BJ (cell line): Measurements from ENCODE around the gene COL4A6. TPM values are rescaled to one million over a fixed set of nuclear protein-coding genes. Genes with fewer than 3 reads are reported as not detected.

ENCODE experiments used
- CTCF ChIA-PET: fragments of 350-600 bp; formaldehyde crosslinking; extraction: SDS; loops from one replicate; lab custom pipeline; 2021; ENCODE audit warnings: antibody characterized with exemption, inconsistent platforms; lab: Yijun Ruan, JAX
- POLR2A ChIA-PET: fragments of 300-600 bp; sonication (Branson Sonifier 250); formaldehyde crosslinking; extraction: SDS; loops from one replicate; lab custom pipeline; 2021; ENCODE audit warnings: antibody characterized with exemption; lab: Charles Lee
- DNase-seq: peaks from one replicate; pipeline ENCODE4 v3.0.0-alpha.2; 2011; ENCODE audit warnings: low read depth
- H3K27me3 ChIP-seq: 2 replicates; pipeline ENCODE4 v1.6.0; 2011; ENCODE audit warnings: low read length; ENCODE audit not compliant: control insufficient read depth, insufficient read depth
- H3K36me3 ChIP-seq: 2 replicates; pipeline ENCODE4 v1.5.1; 2011; ENCODE audit warnings: low read length; ENCODE audit not compliant: control insufficient read depth, insufficient read depth
- H3K4me3 ChIP-seq: 2 replicates; pipeline ENCODE4 v1.5.1; 2011; ENCODE audit warnings: low read depth, mild to moderate bottlenecking, control low read depth, low read length
- CTCF ChIP-seq: IDR thresholded peaks from 2 replicates; pipeline ENCODE4 v1.5.1; 2011; ENCODE audit warnings: low read depth, mild to moderate bottlenecking, control low read depth, inconsistent platforms, low read length, moderate library complexity; ENCODE audit not compliant: insufficient read depth
- polyA plus RNA-seq: library from polyadenylated mRNA; depleted of rRNA; stranded (reverse); fragments of >200 nt; gene quantifications from 2 replicates; pipeline ENCODE4 v1.2.3, GENCODE V29; 2011

The COL4A6 gene
- polyA plus RNA-seq, 1 experiment: 0.09 TPM

DNA sequence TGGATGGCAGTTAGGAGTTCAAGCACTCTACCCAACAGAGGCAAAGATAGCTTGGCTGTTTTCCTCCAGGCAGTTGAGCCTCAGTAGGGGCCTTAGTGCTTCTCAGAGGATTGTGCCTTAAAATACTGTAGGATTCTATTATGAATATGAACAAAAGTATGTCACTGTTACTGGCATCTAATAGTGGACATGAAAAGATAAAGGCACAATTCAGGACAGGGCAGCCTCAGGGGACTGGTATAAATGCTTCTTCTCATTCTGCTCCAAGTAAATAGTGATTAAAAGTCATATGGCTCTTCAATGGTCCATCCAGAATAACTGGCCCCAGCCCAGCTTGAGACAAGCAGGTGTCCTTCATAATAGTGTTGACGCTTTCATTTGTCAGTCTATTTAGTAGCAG is 17.7 kb downstream of the COL4A6 start:
- no peaks in the 10 kb centered on the region for H3K36me3 ChIP-seq
- no peak for DNase-seq
- H3K27me3 ChIP-seq: no peaks in the 10 kb centered on the region
- ChIA-PET POLR2A (no interaction called here), CTCF (no interaction called here)
- TF ChIP-seq CTCF: no peak
- no peak overlapping the region for H3K4me3 ChIP-seq

- Histone ChIP-seq H3K4me3 (no peak overlapping the region), H3K36me3 (no peaks in the 10 kb centered on the region), H3K27me3 (no peaks in the 10 kb centered on the region)
- ChIA-PET POLR2A (no interaction called here), CTCF (interaction anchor here (0.6 kb wide), 1 partner anchor 1304 kb away, joined by 3 read pairs; no protein-coding TSS in a partner anchor)
- no peak for DNase-seq
- no peak for TF ChIP-seq CTCF
Measured at GRCh38 chrX:108419401-108419800, 18.8 kb downstream of the COL4A6 start.

DNA sequence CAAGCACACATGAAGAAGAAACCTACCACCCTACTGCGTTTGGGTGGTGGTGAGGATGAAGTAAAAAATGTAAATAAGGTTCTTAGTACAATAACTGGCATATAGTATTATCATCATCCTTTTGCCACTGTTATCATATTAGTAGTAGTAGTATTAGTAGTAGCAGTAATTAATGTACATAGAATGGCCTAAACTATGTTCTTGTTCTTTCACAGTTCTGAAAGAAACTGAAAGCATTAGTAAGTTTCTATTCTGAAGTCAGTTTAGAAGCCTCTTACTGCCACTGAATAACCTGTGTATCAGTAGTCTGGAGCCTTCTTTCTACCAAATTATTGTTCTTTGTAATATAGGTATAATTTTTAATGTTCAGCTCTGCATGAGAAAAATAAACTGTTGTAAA is 21.0 kb downstream of the COL4A6 start:
- no peak for DNase-seq
- CTCF ChIA-PET: no interaction called here

GRCh38 chrX:108415891-108416290 is 22.3 kb downstream of the COL4A6 start:
- ChIA-PET POLR2A (no interaction called here), CTCF (no interaction called here)
- no peak for DNase-seq
- Histone ChIP-seq H3K36me3 (no peaks in the 10 kb centered on the region), H3K4me3 (no peak overlapping the region), H3K27me3 (no peaks in the 10 kb centered on the region)
- TF ChIP-seq CTCF: no peak

More for the DNA sequence above, 21.0 kb downstream of the COL4A6 start:
- POLR2A ChIA-PET: no interaction called here
- no peak for TF ChIP-seq CTCF
- H3K4me3 ChIP-seq: no peak overlapping the region
- no peaks in the 10 kb centered on the region for H3K27me3 ChIP-seq
- no peaks in the 10 kb centered on the region for H3K36me3 ChIP-seq

DNA sequence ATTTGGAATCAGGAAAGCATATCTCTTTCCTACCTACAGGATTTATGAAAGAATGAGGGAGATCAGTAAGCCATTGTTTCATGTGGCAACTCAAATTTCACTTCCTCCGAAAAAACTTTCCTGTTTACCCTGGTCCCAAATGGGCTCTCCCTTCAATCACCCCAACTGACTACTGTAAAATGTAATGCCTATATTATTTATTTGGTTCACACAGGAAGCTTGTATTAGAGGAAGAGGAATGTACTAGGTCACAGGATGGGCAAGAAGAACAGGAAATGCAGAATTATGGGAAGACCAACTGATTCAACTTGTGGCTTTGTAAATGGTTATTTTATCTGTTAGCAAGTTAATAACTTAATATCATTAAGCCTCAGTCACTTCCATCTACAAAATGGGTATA is 23.1 kb downstream of the COL4A6 start:
- no peak overlapping the region for H3K4me3 ChIP-seq
- ChIA-PET CTCF (no interaction called here), POLR2A (no interaction called here)
- no peaks in the 10 kb centered on the region for H3K27me3 ChIP-seq
- no peaks in the 10 kb centered on the region for H3K36me3 ChIP-seq
- no peak for TF ChIP-seq CTCF
- no peak for DNase-seq
